ENCODE data around the gene SORCS3.

The SORCS3 gene

DNA sequence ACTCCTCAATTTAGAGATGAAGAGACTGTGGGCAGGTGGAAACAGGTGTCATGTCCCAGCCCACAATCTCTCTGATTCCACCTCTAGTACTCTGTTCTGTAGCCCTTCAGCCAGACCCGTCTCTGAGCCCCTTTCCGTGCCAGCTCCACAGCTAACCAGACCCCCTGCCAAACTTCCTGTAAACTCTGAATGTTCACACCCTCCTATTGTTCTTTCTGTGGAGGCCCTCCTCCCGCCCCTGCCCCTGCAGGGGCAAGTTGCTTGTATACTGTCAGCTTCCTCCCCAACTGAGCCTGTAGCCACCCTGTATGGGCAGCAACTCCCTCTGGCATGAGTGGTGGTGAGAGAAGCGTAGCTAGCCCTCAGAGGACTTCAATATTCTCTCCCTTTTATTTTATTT is 520.7 kb downstream of the SORCS3 start:
- no peaks in the 10 kb centered on the region for H3K27me3 ChIP-seq (ENCODE audit: insufficient read depth, low read length, poor library complexity, severe bottlenecking)

GRCh38 chr10:105170521-105170920 is 529.4 kb downstream of the SORCS3 start:
- Histone ChIP-seq H3K9me3 (ENCODE audit: insufficient read depth, low read depth, low read length) (no peaks in the 10 kb centered on the region), H3K4me2 (ENCODE audit: low read depth, low read length, poor library complexity, severe bottlenecking) (no peak overlapping the region), H3K36me3 (ENCODE audit: insufficient read depth, low read length) (no peaks in the 10 kb centered on the region), H3K4me3 (ENCODE audit: low read length, poor library complexity, severe bottlenecking) (no peak overlapping the region), H4K20me1 (ENCODE audit: insufficient read depth, low read length, poor library complexity, severe bottlenecking) (no peaks in the 10 kb centered on the region), H3K79me2 (ENCODE audit: insufficient read depth, low read length) (no peaks in the 10 kb centered on the region), H2AFZ (ENCODE audit: low read length) (no peak overlapping the region), H3K27me3 (ENCODE audit: insufficient read depth, low read length, poor library complexity, severe bottlenecking) (no peaks in the 10 kb centered on the region), H3K4me1 (ENCODE audit: insufficient read depth, low read length, poor library complexity, severe bottlenecking) (no peaks in the 10 kb centered on the region), H3K9ac (ENCODE audit: low read depth, low read length, poor library complexity, severe bottlenecking) (no peak overlapping the region), H3F3A (ENCODE audit: low read depth) (no peaks in the 10 kb centered on the region), H3K9me2 (replicated peaks; ENCODE audit: low read depth, low read length) (no peaks in the 10 kb centered on the region)
- TF ChIP-seq CTCF (conservative IDR thresholded peaks at IDR 0.05; ENCODE audit: low read length), result no peak
- no peak for TF ChIP-seq EZH2phosphoT487 (IDR thresholded peaks at IDR 0.05; ENCODE audit: borderline replicate concordance)

More for the DNA sequence above, 520.7 kb downstream of the SORCS3 start:
- no peaks in the 10 kb centered on the region for H3K36me3 ChIP-seq (ENCODE audit: insufficient read depth, low read length)
- H3K9me2 ChIP-seq (replicated peaks; ENCODE audit: low read depth, low read length), result no peaks in the 10 kb centered on the region
- H4K20me1 ChIP-seq (ENCODE audit: insufficient read depth, low read length, poor library complexity, severe bottlenecking), result no peaks in the 10 kb centered on the region
- H2AFZ ChIP-seq (ENCODE audit: low read length), result no peak overlapping the region
- H3K4me1 ChIP-seq (ENCODE audit: insufficient read depth, low read length, poor library complexity, severe bottlenecking), result no peaks in the 10 kb centered on the region
- no peaks in the 10 kb centered on the region for H3F3A ChIP-seq (ENCODE audit: low read depth)
- H3K4me3 ChIP-seq (ENCODE audit: low read length, poor library complexity, severe bottlenecking), result no peak overlapping the region
- no peak overlapping the region for H3K4me2 ChIP-seq (ENCODE audit: low read depth, low read length, poor library complexity, severe bottlenecking)
- no peaks in the 10 kb centered on the region; the same call in 1 of the 2 replicates for H3K9me3 ChIP-seq (ENCODE audit: insufficient read depth, low read depth, low read length)
- no peaks in the 10 kb centered on the region for H3K79me2 ChIP-seq (ENCODE audit: insufficient read depth, low read length)
- no peak for TF ChIP-seq EZH2phosphoT487 (IDR thresholded peaks at IDR 0.05; ENCODE audit: borderline replicate concordance)
- TF ChIP-seq CTCF (conservative IDR thresholded peaks at IDR 0.05; ENCODE audit: low read length), result no peak
- H3K9ac ChIP-seq (ENCODE audit: low read depth, low read length, poor library complexity, severe bottlenecking), result no peak overlapping the region

DNA sequence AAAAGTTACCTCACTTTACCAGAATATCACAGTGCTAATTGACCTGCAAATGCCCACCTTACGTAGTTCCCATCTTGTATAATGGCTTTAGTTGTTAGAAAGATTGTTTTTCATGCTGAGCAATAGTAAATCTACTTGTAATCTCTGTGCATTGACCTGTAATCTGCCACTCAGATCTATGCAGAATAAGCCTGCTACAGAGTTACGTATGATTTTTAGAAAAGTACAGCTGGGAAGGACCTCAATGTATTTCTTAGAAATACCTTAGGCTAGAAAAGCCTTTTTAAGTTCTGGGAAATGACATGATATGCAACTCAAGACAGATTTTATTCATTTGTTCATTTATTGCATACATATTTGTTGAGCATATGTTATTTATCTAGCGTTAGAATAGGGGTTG is 530.9 kb downstream of the SORCS3 start:
- H3K9me3 ChIP-seq (ENCODE audit: insufficient read depth, low read depth, low read length), result no peaks in the 10 kb centered on the region
- no peak overlapping the region for H2AFZ ChIP-seq (ENCODE audit: low read length)
- no peaks in the 10 kb centered on the region for H3K36me3 ChIP-seq (ENCODE audit: insufficient read depth, low read length)
- TF ChIP-seq EZH2phosphoT487 (IDR thresholded peaks at IDR 0.05; ENCODE audit: borderline replicate concordance), result no peak
- TF ChIP-seq CTCF (conservative IDR thresholded peaks at IDR 0.05; ENCODE audit: low read length), result no peak
- no peaks in the 10 kb centered on the region for H3F3A ChIP-seq (ENCODE audit: low read depth)
- no peaks in the 10 kb centered on the region for H3K4me1 ChIP-seq (ENCODE audit: insufficient read depth, low read length, poor library complexity, severe bottlenecking)
- H3K4me3 ChIP-seq (ENCODE audit: low read length, poor library complexity, severe bottlenecking), result no peak overlapping the region
- H3K9me2 ChIP-seq (replicated peaks; ENCODE audit: low read depth, low read length), result no peaks in the 10 kb centered on the region
- no peaks in the 10 kb centered on the region for H3K27me3 ChIP-seq (ENCODE audit: insufficient read depth, low read length, poor library complexity, severe bottlenecking)
- no peak overlapping the region for H3K9ac ChIP-seq (ENCODE audit: low read depth, low read length, poor library complexity, severe bottlenecking)
- no peaks in the 10 kb centered on the region for H3K79me2 ChIP-seq (ENCODE audit: insufficient read depth, low read length)
- H4K20me1 ChIP-seq (ENCODE audit: insufficient read depth, low read length, poor library complexity, severe bottlenecking), result no peaks in the 10 kb centered on the region
- H3K4me2 ChIP-seq (ENCODE audit: low read depth, low read length, poor library complexity, severe bottlenecking), result no peak overlapping the region

Measured in Loucy (cell line).